Spleen (tissue), 7 donors: Measurements from ENCODE around the gene MAJIN.

ENCODE experiments used
- POLR2A ChIP-seq, 3 donors: fragments of 450-650 bp; IDR thresholded peaks; one replicate each; pipeline ENCODE4 v1.5.1; 2017; ENCODE audit warnings: antibody characterized with exemption in 3 of 3, mild to moderate bottlenecking in 1 of 3
- POLR2AphosphoS5 ChIP-seq, 3 donors: sonication (generic); formaldehyde crosslinking; IDR thresholded peaks; one replicate each; pipeline ENCODE4 v1.5.1; 2017; ENCODE audit warnings: antibody characterized with exemption in 3 of 3
- TF ChIP-seq, protein P1 (sequence below), 11 experiments: fragments of 200-600 bp in 7 of 11; fragments of 450-650 bp in 4 of 11; sonication (generic) in 4 of 11; IDR thresholded peaks in 8 of 11; conservative IDR thresholded peaks in 3 of 11; 1 replicate in 7 of 11; 2 replicates in 4 of 11; pipeline versions ENCODE4 v1.4.0 to v1.8.0; 2016 to 2021; ENCODE audit warnings: antibody characterized with exemption in 11 of 11, inconsistent platforms in 4 of 11, mild to moderate bottlenecking in 1 of 11
- donor health status: DM: no; HTN: no; CAD: no; lungs with moderate emphysema.
- donor health status: DM: no; HTN: no; CAD: no.
- donor health status: DM: no; HTN: no; CAD: no.

DNA sequence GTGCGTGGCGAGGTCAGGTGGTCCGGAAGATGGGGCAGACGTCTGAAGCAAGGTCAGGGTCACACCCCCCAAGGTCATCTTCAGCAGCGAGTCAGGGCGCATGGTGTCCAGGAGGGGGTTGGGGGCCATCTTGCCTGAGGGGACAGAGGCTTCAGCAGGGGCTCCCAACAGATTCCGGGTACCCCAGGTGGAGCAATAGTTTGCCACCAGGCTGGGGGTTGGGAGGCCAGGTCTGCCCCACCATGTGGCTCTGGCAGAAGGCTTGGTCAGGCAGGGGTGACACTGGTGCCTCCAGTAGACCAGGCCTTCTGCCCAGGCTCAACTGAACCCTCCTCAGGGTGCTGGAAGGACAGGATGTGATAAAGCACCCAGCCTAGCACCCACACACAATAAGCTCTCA, 60.8 kb downstream of the MAJIN start:
- TF ChIP-seq, protein P1, sequence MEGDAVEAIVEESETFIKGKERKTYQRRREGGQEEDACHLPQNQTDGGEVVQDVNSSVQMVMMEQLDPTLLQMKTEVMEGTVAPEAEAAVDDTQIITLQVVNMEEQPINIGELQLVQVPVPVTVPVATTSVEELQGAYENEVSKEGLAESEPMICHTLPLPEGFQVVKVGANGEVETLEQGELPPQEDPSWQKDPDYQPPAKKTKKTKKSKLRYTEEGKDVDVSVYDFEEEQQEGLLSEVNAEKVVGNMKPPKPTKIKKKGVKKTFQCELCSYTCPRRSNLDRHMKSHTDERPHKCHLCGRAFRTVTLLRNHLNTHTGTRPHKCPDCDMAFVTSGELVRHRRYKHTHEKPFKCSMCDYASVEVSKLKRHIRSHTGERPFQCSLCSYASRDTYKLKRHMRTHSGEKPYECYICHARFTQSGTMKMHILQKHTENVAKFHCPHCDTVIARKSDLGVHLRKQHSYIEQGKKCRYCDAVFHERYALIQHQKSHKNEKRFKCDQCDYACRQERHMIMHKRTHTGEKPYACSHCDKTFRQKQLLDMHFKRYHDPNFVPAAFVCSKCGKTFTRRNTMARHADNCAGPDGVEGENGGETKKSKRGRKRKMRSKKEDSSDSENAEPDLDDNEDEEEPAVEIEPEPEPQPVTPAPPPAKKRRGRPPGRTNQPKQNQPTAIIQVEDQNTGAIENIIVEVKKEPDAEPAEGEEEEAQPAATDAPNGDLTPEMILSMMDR (IDR thresholded peaks at IDR 0.05 in 8 of 11, conservative IDR thresholded peaks at IDR 0.05 in 3 of 11), result no peak
- TF ChIP-seq POLR2AphosphoS5 (IDR thresholded peaks at IDR 0.05) (no peak), POLR2A (IDR thresholded peaks at IDR 0.05) (no peak)
